CD4-positive, alpha-beta T cell treated with Interleukin-17A for 1 hour (primary cell): ENCODE measurements around the gene NAGA.
"Not testable (repeated sequence)": the region's sequence is repeated elsewhere in the genome, so short reads cannot be mapped to it uniquely, and the experiment has no call there.

ENCODE experiments used
- DNase-seq: peaks from one replicate; pipeline ENCODE4 v3.0.0-alpha.2; 2020

NAGA gene

GRCh38 chr22:42074846-42075676, 4.4 kb upstream of the NAGA start:
- DNase-seq: no peak

- DNase-seq: peak; percentile 61
These were observed 3.7 kb upstream of the NAGA start, which contains the start of gene PHETA2 for GRCh38 chr22:42074132-42074811. TSS of gene PHETA2 (plus strand) at chr22:42074248. CDS start at chr22:42077294, 3,046 bp downstream.

- no peak for DNase-seq
These were observed 3.0 kb upstream of the NAGA start for GRCh38 chr22:42073621-42074041.

- no peak for DNase-seq
These were observed 2.2 kb upstream of the NAGA start for GRCh38 chr22:42072606-42073330.

- DNase-seq: not testable (repeated sequence)
These were observed 896 bp upstream of the NAGA start for GRCh38 chr22:42071508-42071907.

- DNase-seq: peak; percentile 30
These were observed 653 bp downstream of the NAGA start for GRCh38 chr22:42069801-42070516.

- DNase-seq: no peak
These were observed 2.3 kb downstream of the NAGA start for GRCh38 chr22:42068291-42068690.

- DNase-seq: no peak
These were observed 2.9 kb downstream of the NAGA start for GRCh38 chr22:42067671-42068251.

- no peak for DNase-seq
These were observed 3.7 kb downstream of the NAGA start for GRCh38 chr22:42066937-42067336.

- no peak for DNase-seq
These were observed 4.4 kb downstream of the NAGA start for GRCh38 chr22:42066126-42066761.

- no peak for DNase-seq
These were observed 5.0 kb downstream of the NAGA start for GRCh38 chr22:42065438-42066125.

GRCh38 chr22:42064629-42065028, 6.0 kb downstream of the NAGA start:
- DNase-seq: no peak

GRCh38 chr22:42062506-42063170, 8.0 kb downstream of the NAGA start:
- no peak for DNase-seq

- DNase-seq: no peak
These were observed 9.6 kb downstream of the NAGA start for GRCh38 chr22:42061041-42061440.

- DNase-seq: no peak
These were observed 10.1 kb downstream of the NAGA start for GRCh38 chr22:42060489-42060888.

GRCh38 chr22:42056757-42057511, 13.7 kb downstream of the NAGA start:
- no peak for DNase-seq

GRCh38 chr22:42052765-42053164, 17.8 kb downstream of the NAGA start:
- no peak for DNase-seq

GRCh38 chr22:42050641-42051180, 19.9 kb downstream of the NAGA start:
- DNase-seq: no peak

GRCh38 chr22:42041784-42042183, 28.8 kb downstream of the NAGA start:
- no peak for DNase-seq

GRCh38 chr22:42039271-42039670, 31.3 kb downstream of the NAGA start:
- no peak for DNase-seq
